ENCODE measurements around the gene FBN3. TPM values are rescaled to one million over a fixed set of nuclear protein-coding genes. Genes with fewer than 3 reads are reported as not detected.
"Not testable (repeated sequence)": the region's sequence is repeated elsewhere in the genome, so short reads cannot be mapped to it uniquely, and the experiment has no call there.

FBN3 gene
- total RNA-seq, 2 donors from 2014 or later = not detected

DNA sequence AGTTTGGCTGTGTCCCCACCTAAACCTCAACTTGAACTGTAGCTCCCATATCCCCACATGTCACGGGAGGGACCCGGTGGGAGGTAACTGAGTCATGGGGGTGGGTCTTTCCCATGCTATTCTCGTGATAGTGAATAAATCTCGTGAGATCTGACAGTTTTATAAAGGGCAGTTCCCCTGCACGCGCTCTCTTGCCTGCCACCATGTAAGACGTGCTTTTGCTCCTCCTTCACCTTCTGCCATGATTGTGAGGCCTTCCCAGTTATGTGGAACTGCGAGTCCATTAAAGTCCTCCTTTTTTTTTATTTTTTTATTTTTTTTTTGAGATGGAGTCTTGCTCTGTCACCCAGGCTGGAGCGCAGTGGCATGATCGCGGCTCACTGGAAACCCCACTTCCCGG is 47.5 kb downstream of the FBN3 start:
- H3K36me3 Mint-ChIP-seq; DNase-seq (ENCODE audit: low spot score); H3K27ac Mint-ChIP-seq; ATAC-seq; H3K4me3 Mint-ChIP-seq; H3K9me3 Mint-ChIP-seq: not testable (repeated sequence)
- Mint-ChIP-seq H3K27me3 (peaks cover 8 to 20% of the 10 kb centered on the region in 2 donors), H3K4me1 (ENCODE audit: low read depth in 2 of 2) (peaks cover 0 to 18% of the 10 kb centered on the region in 2 donors)

DNA sequence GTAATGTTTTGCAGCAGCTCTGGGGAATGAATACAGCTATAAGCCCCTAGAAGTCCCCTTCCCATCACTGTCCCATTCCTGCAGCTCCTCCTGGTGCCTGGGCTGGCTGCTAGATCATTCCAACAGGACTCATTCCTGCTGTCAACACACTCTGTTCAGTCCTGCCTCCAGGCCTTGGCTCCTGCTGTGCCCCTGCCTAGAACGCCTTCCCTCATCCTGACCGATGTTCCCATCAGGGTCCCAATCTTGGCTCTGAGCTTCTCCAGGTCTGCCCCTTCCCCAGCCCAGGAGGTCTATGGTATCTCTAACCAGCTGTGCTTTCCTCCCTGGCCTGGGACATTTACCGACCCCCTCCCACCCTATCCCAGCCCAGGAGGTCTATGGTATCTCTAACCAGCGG is 48.1 kb downstream of the FBN3 start:
- Mint-ChIP-seq H3K36me3 (no peaks in the 10 kb centered on the region), H3K9me3 (peaks cover 7% of the 10 kb centered on the region), H3K4me3 (no peak overlapping the region), H3K27me3 (peaks cover 8 to 20% of the 10 kb centered on the region in 2 donors), H3K4me1 (ENCODE audit: low read depth in 2 of 2) (peaks cover 0 to 22% of the 10 kb centered on the region in 2 donors), H3K27ac (no peak overlapping the region)
- ATAC-seq = no peak
- no peak for DNase-seq (ENCODE audit: low spot score)

DNA sequence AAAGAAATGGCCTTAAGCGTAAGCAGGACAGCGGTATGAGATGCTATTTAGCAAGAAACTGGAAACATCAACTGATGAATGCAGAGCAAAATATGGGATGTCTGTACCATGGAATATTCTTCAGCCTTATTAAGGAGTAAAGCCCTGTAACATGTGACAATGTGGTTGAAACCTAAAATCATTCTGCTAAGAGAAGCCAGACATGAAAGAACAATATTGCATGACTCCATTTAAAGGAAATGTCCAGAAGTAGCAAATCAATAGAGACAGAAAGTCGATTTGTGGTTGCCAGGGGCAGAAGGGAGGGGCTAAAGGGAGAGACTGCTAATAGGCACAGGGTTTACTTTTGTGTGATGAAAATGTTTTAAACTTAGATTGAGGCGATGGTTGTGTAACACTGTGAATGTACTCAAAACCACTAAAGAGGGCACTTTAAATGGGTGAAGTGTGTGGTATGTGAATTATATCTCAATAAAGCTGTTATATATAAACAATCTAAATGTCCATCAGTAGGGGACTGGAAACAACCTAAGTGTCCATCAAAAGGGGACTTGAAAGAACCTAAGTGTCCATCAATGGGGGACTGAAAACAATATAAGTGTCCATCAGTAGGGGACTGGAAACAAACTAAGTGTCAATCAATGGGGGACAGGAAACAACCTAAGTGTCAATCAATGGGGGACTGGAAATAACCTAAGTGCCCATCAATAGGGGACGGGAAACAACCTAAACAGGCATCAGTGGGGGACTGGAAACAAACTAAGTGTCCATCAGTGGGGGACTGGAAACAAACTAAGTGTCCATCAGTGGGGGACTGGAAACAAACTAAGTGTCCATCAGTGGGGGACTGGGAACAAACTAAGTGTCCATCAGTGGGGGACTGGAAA is 51.5 kb downstream of the FBN3 start:
- peaks cover 13% of the 10 kb centered on the region for H3K9me3 Mint-ChIP-seq
- H3K36me3 Mint-ChIP-seq = no peaks in the 10 kb centered on the region
- ATAC-seq = peak in 1 of 2 donors; percentile 67
- H3K4me3 Mint-ChIP-seq = peak overlapping the region; percentile 14
- peaks cover 0 to 22% of the 10 kb centered on the region in 2 donors for H3K4me1 Mint-ChIP-seq (ENCODE audit: low read depth in 2 of 2)
- DNase-seq (ENCODE audit: low spot score) = no peak
- H3K27me3 Mint-ChIP-seq = peaks cover 5 to 13% of the 10 kb centered on the region in 2 donors
- H3K27ac Mint-ChIP-seq = peak overlapping the region; percentile 13 to 80

DNA sequence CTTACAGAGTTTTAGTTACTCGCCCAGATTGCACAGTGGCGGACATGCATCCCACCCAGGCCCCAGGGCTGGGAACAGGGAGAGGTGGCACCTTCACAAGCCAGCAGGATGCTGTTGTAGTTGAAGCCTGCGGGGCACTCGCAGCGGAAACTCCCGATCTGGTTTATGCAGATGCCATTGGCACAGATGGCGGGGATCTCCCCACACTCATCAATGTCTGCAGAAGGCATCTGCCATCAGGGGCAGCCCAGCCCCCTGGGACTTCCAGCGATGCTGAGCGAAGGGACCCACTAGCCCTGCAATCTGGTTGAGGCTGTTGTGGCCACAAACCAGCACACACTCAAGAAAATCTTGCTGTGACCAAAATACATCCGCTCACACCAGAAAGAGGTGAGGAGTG is 52.2 kb downstream of the FBN3 start:
- Mint-ChIP-seq H3K36me3 (no peaks in the 10 kb centered on the region), H3K4me1 (ENCODE audit: low read depth in 2 of 2) (peaks cover 0 to 22% of the 10 kb centered on the region in 2 donors)

DNA sequence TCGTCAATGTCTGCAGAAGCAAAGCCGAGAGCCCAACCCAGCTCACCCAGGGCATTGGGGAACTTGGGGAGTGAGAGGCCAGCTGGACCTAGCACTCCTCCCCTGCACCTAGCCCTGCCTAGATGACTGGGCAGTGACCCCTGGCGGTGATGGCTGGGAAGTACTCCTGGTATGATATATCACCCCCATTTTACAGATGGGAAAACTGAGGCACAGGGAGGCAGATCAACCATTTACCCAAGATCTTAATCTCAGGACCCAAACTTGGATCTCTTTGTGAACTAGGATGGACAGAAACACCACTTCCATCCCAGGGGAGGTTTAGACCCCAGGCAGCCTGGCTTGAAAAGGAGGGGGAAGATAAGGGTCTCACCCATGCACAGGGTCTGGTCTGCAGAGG is 53.3 kb downstream of the FBN3 start:
- Mint-ChIP-seq H3K4me1 (ENCODE audit: low read depth in 2 of 2) (peaks cover 0 to 22% of the 10 kb centered on the region in 2 donors), H3K9me3 (peaks cover 13% of the 10 kb centered on the region), H3K27ac (no peak overlapping the region), H3K36me3 (no peaks in the 10 kb centered on the region), H3K4me3 (no peak overlapping the region), H3K27me3 (peaks cover 2 to 6% of the 10 kb centered on the region in 2 donors)
- ATAC-seq (no peak), DNase-seq (ENCODE audit: low spot score) (no peak)

More for the DNA sequence above, 52.2 kb downstream of the FBN3 start:
- H3K27me3 Mint-ChIP-seq = peaks cover 5 to 13% of the 10 kb centered on the region in 2 donors
- peak; percentile 56 to 90 for ATAC-seq
- H3K27ac Mint-ChIP-seq = peak overlapping the region; percentile 13 to 80
- H3K4me3 Mint-ChIP-seq = peak overlapping the region; percentile 14
- peaks cover 13% of the 10 kb centered on the region for H3K9me3 Mint-ChIP-seq
- peak; percentile 72 for DNase-seq (ENCODE audit: low spot score)

DNA sequence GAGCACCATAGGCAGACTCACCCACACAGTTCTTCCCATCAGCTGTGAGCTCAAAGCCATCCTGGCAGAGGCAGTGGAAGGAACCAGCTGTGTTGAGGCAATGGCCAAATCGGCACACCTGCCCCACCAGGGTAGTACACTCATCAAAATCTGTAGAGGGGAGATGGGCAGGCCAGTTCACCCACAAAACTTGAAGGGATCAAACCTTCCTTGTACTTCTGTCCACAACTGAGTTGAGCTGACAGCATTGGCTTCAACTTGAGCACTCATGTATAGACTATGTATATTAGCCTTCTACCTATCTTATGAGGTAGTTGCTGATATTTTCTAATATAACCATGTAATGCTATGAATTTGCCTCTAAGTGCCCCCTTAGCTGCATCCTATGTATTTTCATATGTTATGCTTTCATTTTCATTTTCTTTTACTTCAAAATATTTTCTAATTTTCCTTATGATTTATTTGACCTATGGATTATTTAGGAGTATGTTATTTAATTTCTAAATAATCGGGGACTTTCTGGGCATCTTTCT is 54.0 kb downstream of the FBN3 start:
- Mint-ChIP-seq H3K27me3 (peaks cover 2 to 6% of the 10 kb centered on the region in 2 donors), H3K9me3 (peaks cover 13% of the 10 kb centered on the region), H3K4me1 (ENCODE audit: low read depth in 2 of 2) (peaks cover 0 to 22% of the 10 kb centered on the region in 2 donors), H3K27ac (no peak overlapping the region), H3K36me3 (no peaks in the 10 kb centered on the region), H3K4me3 (no peak overlapping the region)
- DNase-seq (ENCODE audit: low spot score) = no peak
- no peak for ATAC-seq

DNA sequence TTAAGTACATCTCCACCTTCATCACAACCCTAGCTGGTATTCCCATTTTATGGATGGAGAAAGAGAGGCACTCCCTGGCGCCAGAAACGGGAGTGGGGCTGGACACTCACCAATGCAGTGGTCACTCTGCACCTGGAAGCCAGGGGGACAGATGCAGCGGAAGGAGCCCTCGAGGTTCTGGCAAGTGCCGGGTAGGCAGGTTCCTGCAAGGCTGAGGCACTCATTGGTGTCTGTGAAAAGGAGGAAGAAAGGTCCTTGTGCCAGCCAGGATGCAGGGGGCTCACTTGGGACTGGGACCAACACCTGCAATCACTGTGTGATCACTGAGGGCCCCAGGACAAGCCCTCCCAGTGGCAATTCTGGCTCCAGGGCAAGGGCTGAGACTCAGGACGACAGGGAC is 55.1 kb downstream of the FBN3 start:
- H3K36me3 Mint-ChIP-seq = no peaks in the 10 kb centered on the region

DNA sequence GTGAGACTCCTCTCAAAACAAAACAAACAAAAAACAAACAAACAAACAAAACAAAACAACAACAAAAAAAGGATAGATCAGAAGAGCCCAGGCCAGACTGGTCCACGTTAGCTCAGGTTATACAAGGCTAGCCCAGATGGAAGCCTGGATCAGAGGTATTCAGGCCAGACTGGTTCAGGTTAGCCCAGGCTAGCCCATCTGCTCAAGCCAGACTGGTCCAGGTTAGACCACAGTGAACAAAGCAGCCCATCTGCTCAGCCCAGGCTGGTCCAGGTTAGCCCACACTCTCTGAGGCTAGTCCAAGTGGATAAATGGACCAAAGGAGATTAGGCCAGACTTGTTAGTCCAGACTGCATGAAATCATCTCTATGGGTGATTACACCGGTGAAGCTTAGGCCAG is 55.7 kb downstream of the FBN3 start:
- no peak overlapping the region for H3K4me3 Mint-ChIP-seq
- H3K9me3 Mint-ChIP-seq = peaks cover 13% of the 10 kb centered on the region
- H3K36me3 Mint-ChIP-seq = no peaks in the 10 kb centered on the region
- no peak overlapping the region for H3K27ac Mint-ChIP-seq
- DNase-seq (ENCODE audit: low spot score) (peak; percentile 32), ATAC-seq (no peak)
- peaks cover 0 to 2% of the 10 kb centered on the region in 2 donors for H3K27me3 Mint-ChIP-seq
- H3K4me1 Mint-ChIP-seq (ENCODE audit: low read depth in 2 of 2) = peaks cover 0 to 19% of the 10 kb centered on the region in 2 donors

More for the DNA sequence above, 55.1 kb downstream of the FBN3 start:
- peak; percentile 13 for DNase-seq (ENCODE audit: low spot score)
- peaks cover 2 to 6% of the 10 kb centered on the region in 2 donors for H3K27me3 Mint-ChIP-seq
- peaks cover 0 to 22% of the 10 kb centered on the region in 2 donors for H3K4me1 Mint-ChIP-seq (ENCODE audit: low read depth in 2 of 2)
- H3K9me3 Mint-ChIP-seq = peaks cover 13% of the 10 kb centered on the region
- no peak overlapping the region for H3K27ac Mint-ChIP-seq
- H3K4me3 Mint-ChIP-seq = no peak overlapping the region
- no peak for ATAC-seq

DNA sequence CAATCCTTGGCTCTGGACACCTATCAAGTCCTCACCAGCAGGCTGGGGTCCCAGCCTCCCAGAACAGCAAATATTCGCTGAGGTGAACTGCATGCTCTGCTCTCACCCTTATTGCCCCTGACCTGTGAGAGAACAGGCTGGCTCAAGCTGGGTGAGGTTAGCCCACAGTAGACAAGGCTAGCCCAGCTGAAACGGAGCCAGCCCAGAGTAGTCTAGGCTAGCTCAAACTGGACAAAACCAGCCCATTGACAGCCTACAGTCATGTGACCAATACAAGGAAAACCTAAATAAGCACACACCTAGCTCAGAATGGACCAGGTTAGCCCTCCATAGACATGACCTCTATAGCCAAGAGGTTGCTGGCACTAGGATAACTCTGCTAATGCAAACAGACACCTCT is 58.4 kb downstream of the FBN3 start:
- DNase-seq (ENCODE audit: low spot score) (no peak), ATAC-seq (no peak)
- H3K4me3 Mint-ChIP-seq = no peak overlapping the region
- no peaks in the 10 kb centered on the region for H3K36me3 Mint-ChIP-seq
- no peak overlapping the region for H3K27ac Mint-ChIP-seq
- H3K4me1 Mint-ChIP-seq (ENCODE audit: low read depth in 2 of 2) = no peaks in the 10 kb centered on the region
- no peaks in the 10 kb centered on the region for H3K27me3 Mint-ChIP-seq
- peaks cover 6% of the 10 kb centered on the region for H3K9me3 Mint-ChIP-seq

DNA sequence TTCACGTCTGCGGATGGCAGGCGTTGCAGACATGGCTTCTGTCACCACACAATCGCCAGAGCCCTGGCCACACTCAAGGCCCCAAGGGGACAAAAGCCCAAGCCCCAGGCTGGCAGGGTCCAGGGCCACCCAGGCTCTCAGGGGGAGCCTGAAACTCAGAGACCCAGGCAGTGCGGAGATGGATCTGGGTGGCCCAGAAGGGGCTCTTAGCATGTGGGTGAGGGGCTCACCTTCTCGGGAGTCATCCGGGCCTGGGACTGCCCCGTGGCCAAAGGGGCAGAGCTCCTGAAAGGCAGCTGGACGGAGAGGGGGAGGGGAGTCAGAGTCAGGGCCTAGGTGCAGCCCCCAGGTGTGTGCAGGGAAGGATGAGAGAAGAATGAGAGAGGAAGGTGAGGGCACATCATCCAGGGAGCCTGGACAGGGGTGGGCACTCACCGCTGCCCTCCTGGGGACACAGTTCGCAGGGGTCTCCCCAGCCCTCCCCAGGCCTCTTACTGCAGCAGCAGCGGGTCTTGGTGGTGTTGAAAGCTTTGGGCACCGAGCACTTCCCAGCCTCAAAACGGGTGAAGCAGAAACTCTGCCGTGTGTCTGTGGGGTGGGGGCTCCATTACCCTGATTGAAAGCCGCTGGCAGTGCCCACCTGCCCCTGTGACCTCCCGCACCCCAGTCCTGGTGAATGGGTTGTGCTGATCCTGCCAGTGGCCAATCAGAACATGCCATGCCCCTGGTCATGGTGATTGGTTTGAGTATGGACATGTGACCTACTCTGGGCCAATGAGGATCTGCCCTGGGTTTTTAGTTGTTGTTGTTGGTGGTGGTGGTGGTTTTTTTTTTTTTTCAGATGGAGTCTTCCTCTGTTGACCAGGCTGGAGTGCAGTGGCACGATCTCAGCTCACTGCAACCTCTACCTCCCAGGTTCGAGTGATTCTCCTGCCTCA is 59.5 kb downstream of the FBN3 start:
- no peak overlapping the region for H3K4me3 Mint-ChIP-seq
- H3K27ac Mint-ChIP-seq = no peak overlapping the region

DNA sequence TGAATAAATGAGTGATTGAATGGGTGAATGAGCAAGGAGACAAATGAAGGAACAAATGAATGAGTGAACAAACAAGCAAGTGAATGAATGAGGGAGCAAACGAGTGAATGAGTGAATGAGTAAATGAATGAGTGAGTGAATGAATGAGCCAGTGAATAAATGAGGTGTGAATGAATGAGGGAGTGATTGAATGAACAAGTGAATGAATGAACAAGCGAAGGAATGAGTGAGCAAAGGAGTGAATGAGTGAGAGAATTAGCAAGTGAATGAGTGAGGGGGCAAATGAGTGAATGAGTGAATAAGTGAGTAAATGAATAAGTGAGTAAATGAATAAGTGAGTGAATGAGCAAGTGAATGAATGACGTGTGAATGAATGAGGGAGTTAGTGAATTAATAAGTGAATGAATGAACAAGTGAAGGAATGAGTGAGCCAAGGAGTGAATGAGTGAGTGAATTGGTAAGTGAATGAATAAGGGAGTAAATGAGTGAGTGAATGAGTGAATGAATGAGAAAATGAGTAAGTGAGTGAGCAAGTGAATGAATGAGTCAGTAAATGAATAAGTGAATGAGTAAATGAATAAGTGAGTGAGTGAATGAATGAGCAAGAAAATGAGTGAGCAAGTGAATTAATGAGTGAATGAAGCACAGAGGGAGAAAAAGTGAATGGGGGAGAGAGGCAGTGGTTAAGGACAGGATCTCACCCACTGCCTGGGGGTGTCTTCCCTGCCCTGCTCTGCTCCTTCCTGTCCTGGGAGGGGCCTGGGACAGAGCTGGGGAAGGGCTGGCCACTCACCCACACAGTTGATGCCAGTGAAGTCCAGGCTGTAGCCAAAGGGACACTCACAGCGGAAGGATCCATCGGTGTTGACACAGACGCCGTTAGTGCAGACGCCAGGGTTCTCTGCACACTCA is 60.4 kb downstream of the FBN3 start:
- no peaks in the 10 kb centered on the region for H3K27me3 Mint-ChIP-seq
- ATAC-seq = no peak
- no peak for DNase-seq (ENCODE audit: low spot score)
- no peak overlapping the region for H3K4me3 Mint-ChIP-seq
- no peaks in the 10 kb centered on the region for H3K36me3 Mint-ChIP-seq
- H3K27ac Mint-ChIP-seq = no peak overlapping the region
- H3K9me3 Mint-ChIP-seq = no peaks in the 10 kb centered on the region
- no peaks in the 10 kb centered on the region for H3K4me1 Mint-ChIP-seq (ENCODE audit: low read depth in 2 of 2)

More for the DNA sequence above, 59.5 kb downstream of the FBN3 start:
- Mint-ChIP-seq H3K36me3 (no peaks in the 10 kb centered on the region), H3K4me1 (ENCODE audit: low read depth in 2 of 2) (no peaks in the 10 kb centered on the region), H3K9me3 (peaks cover 6% of the 10 kb centered on the region), H3K27me3 (no peaks in the 10 kb centered on the region)
- no peak for DNase-seq (ENCODE audit: low spot score)
- ATAC-seq = peak; percentile 22 to 37

DNA sequence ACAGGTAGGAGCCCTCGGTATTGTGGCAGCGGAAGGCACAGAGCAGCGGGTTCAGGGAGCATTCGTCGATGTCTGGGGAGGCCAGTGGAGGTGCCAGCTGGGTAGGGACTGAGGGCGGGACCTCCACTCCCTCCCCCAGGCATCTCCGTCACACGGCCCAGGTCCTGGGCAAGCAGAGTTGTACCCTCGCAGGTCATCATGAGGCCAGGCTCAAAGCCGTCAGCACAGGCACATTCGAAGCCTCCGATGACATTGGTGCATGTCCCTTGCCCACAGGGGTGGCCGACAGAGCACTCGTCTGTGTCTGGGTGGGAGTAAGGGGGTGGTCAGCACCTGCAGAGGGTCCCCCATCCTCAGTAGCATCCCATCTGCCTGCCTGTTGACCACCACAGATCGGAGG is 61.5 kb downstream of the FBN3 start:
- no peaks in the 10 kb centered on the region for H3K4me1 Mint-ChIP-seq (ENCODE audit: low read depth in 2 of 2)
- ATAC-seq (no peak), DNase-seq (ENCODE audit: low spot score) (peak; percentile 57)

DNA sequence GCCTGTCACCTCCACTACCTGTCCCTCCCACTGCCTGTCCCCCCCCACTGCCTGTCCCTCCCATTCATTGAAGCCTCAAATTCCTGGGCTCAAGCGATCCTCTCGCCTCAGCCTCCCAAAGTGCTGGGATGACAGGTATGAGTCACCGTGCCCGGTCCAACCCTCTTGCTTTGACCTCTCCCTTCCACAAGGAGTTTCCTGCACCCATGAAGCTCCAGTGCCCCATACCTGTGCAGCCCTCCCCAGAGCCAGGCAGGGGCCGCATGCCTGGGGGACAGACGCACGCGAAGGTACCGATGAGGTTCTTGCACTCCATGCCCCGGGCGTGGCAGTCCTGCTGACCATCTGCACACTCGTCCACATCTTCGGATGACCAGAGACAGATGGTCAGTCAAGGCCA is 62.5 kb downstream of the FBN3 start:
- H3K4me1 Mint-ChIP-seq (ENCODE audit: low read depth in 2 of 2) = peaks cover 4 to 5% of the 10 kb centered on the region in 2 donors
- H3K27me3 Mint-ChIP-seq = no peaks in the 10 kb centered on the region
- DNase-seq (ENCODE audit: low spot score) = peak; percentile 23

More for the DNA sequence above, 61.5 kb downstream of the FBN3 start:
- Mint-ChIP-seq H3K4me3 (no peak overlapping the region), H3K36me3 (no peaks in the 10 kb centered on the region), H3K27me3 (no peaks in the 10 kb centered on the region), H3K9me3 (no peaks in the 10 kb centered on the region), H3K27ac (no peak overlapping the region)

More for the DNA sequence above, 62.5 kb downstream of the FBN3 start:
- H3K4me3 Mint-ChIP-seq = no peak overlapping the region
- H3K36me3 Mint-ChIP-seq = no peaks in the 10 kb centered on the region
- ATAC-seq = no peak
- H3K27ac Mint-ChIP-seq = no peak overlapping the region
- no peaks in the 10 kb centered on the region for H3K9me3 Mint-ChIP-seq
